ENCODE results near the gene KAZN. TPM values are rescaled to one million over a fixed set of nuclear protein-coding genes. Genes with fewer than 3 reads are reported as not detected.

KAZN gene
- polyA plus RNA-seq, 1 of the 3 experiments (the other 2 are of a cell fraction), result 6.8 TPM

- H3K36me3 ChIP-seq (replicated peaks in 1 of 2; ENCODE audit: control insufficient read depth in 1 of 2, insufficient read depth in 2 of 2, low read length in 1 of 2), result no peaks in the 10 kb centered on the region
- H2AFZ ChIP-seq (ENCODE audit: low read depth), result no peak overlapping the region
- H3F3A ChIP-seq (replicated peaks; ENCODE audit: insufficient read depth), result no peaks in the 10 kb centered on the region
- no peaks in the 10 kb centered on the region for H3K9me3 ChIP-seq
- H4K20me1 ChIP-seq (ENCODE audit: insufficient read depth), result no peaks in the 10 kb centered on the region
- no peaks in the 10 kb centered on the region for H3K79me2 ChIP-seq (ENCODE audit: insufficient read depth)
- peaks cover 0 to 5% of the 10 kb centered on the region in 2 experiments; a peak in 1 of 4 replicates for H3K4me1 ChIP-seq (ENCODE audit: control insufficient read depth in 1 of 2, insufficient read depth in 2 of 2, low read depth in 1 of 2, low read length in 1 of 2)
- 48% methylated on average over 5 of the region's 8 CpGs for WGBS (ENCODE audit: low lambda C conversion rate)
- no peak overlapping the region for H3K27ac ChIP-seq (ENCODE audit: low read depth in 2 of 2, low read length in 1 of 2)
- TF ChIP-seq RXRA (IDR thresholded peaks at IDR 0.05; ENCODE audit: borderline replicate concordance, low read depth) (no peak), NRF1 (IDR thresholded peaks at IDR 0.05; ENCODE audit: low read depth, low read length) (no peak), RFX5 (IDR thresholded peaks at IDR 0.05; ENCODE audit: low read length) (no peak), USF1 (IDR thresholded peaks at IDR 0.05; ENCODE audit: borderline replicate concordance, low read depth) (no peak), RAD21 (IDR thresholded peaks at IDR 0.05; ENCODE audit: low read length) (no peak), TAF1 (IDR thresholded peaks at IDR 0.05; ENCODE audit: borderline replicate concordance, low read depth, low read length) (no peak), ZBTB33 (IDR thresholded peaks at IDR 0.05; ENCODE audit: borderline replicate concordance, low read depth) (no peak), JUND (IDR thresholded peaks at IDR 0.05) (no peak), MXI1 (IDR thresholded peaks at IDR 0.05; ENCODE audit: low read depth, low read length) (no peak), YY1 (IDR thresholded peaks at IDR 0.05; ENCODE audit: low read depth) (no peak), MEF2A (IDR thresholded peaks at IDR 0.05; ENCODE audit: borderline replicate concordance, low read depth) (no peak)
- no peak overlapping the region for H3K4me2 ChIP-seq
- H3K27me3 ChIP-seq (ENCODE audit: insufficient read depth), result no peaks in the 10 kb centered on the region
- no peak for DNase-seq
- ChIA-PET POLR2A (no interaction called here), CTCF (interaction anchor here (1.0 kb wide), 1 partner anchor 13 kb away, joined by 3 read pairs; no protein-coding TSS in a partner anchor)
- no peaks in the 10 kb centered on the region for H3K9me2 ChIP-seq
- no peak overlapping the region for H3K9ac ChIP-seq
- no peak overlapping the region for H3K4me3 ChIP-seq (ENCODE audit: low read depth in 2 of 2, low read length in 1 of 2)
Observed at GRCh38 chr1:14849038-14849437, 250.6 kb downstream of the KAZN start.

GRCh38 chr1:14850563-14850962 lies 252.1 kb downstream of the KAZN start:
- Histone ChIP-seq H3K9me3 (no peaks in the 10 kb centered on the region), H2AFZ (ENCODE audit: low read depth) (no peak overlapping the region), H3K4me1 (ENCODE audit: control insufficient read depth in 1 of 2, insufficient read depth in 2 of 2, low read depth in 1 of 2, low read length in 1 of 2) (peaks cover 0 to 5% of the 10 kb centered on the region in 2 experiments; a peak in 1 of 4 replicates), H3K9ac (no peak overlapping the region), H3K27ac (ENCODE audit: low read depth in 2 of 2, low read length in 1 of 2) (no peak overlapping the region), H3K9me2 (no peaks in the 10 kb centered on the region), H3K27me3 (ENCODE audit: insufficient read depth) (no peaks in the 10 kb centered on the region), H3K36me3 (replicated peaks in 1 of 2; ENCODE audit: control insufficient read depth in 1 of 2, insufficient read depth in 2 of 2, low read length in 1 of 2) (no peaks in the 10 kb centered on the region), H4K20me1 (ENCODE audit: insufficient read depth) (no peaks in the 10 kb centered on the region), H3K79me2 (ENCODE audit: insufficient read depth) (no peaks in the 10 kb centered on the region), H3K4me2 (no peak overlapping the region), H3F3A (replicated peaks; ENCODE audit: insufficient read depth) (no peaks in the 10 kb centered on the region), H3K4me3 (ENCODE audit: low read depth in 2 of 2, low read length in 1 of 2) (no peak overlapping the region)
- TF ChIP-seq CHD2 (IDR thresholded peaks at IDR 0.05; ENCODE audit: low read length, partially characterized antibody) (no peak), TCF12 (IDR thresholded peaks at IDR 0.05) (no peak), GABPA (IDR thresholded peaks at IDR 0.05; ENCODE audit: low read depth) (no peak), RAD21 (IDR thresholded peaks at IDR 0.05; ENCODE audit: low read length) (no peak), MXI1 (IDR thresholded peaks at IDR 0.05; ENCODE audit: low read depth, low read length) (no peak), NFIC (IDR thresholded peaks at IDR 0.05; ENCODE audit: borderline replicate concordance) (no peak), MEF2A (IDR thresholded peaks at IDR 0.05; ENCODE audit: borderline replicate concordance, low read depth) (no peak)
- CTCF ChIA-PET, result interaction anchor here (1.0 to 3.1 kb wide), 3 partner anchors 12 to 177 kb away, joined by 4 to 12 read pairs (median 5); no protein-coding TSS in a partner anchor
- POLR2A ChIA-PET, result no interaction called here
- DNase-seq, result no peak
- 33% methylated on average over 5 of the region's 5 CpGs for WGBS (ENCODE audit: low lambda C conversion rate)
